HG03457 (cell line): Measurements from ENCODE around the gene PLOD1.
"Not testable (repeated sequence)": the region's sequence is repeated elsewhere in the genome, so short reads cannot be mapped to it uniquely, and the experiment has no call there.

Source experiments
- ATAC-seq: cut with Tn5 transposase; IDR thresholded peaks from one replicate; pipeline ENCODE4 v1.9.1; 2021; ENCODE audit warnings: moderate number of reproducible peaks; ENCODE audit not compliant: unreplicated experiment

Gene PLOD1

GRCh38 chr1:11934302-11935056, at the start of gene PLOD1:
Gene PLOD1, plus strand, starts transcription at chr1:11934717. Its CDS starts 63 bp downstream, at chr1:11934780.
- ATAC-seq, result peak; percentile 78

DNA sequence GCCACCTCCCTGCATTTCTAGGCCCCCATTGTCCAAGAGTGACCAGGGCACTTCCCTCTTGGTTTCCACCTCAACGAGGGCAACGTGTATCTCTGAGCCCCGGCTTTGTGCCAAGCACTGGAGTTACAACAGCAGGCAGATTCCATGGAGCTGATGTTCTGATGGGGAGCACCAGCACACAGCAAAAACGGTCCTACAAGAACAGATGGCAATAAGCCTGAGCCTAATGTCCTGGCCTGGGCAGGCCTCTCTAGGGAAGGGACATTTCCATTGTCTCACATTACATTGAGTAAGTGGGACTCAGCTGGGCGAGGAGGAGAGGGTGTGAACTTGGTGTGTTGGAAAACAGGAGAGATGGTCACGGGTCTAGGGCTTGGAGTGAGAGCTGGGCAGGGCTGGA, 48.6 kb upstream of the PLOD1 start:
- ATAC-seq, result no peak

- ATAC-seq, result no peak
Observed at GRCh38 chr1:11886986-11887665, 47.4 kb upstream of the PLOD1 start.

DNA sequence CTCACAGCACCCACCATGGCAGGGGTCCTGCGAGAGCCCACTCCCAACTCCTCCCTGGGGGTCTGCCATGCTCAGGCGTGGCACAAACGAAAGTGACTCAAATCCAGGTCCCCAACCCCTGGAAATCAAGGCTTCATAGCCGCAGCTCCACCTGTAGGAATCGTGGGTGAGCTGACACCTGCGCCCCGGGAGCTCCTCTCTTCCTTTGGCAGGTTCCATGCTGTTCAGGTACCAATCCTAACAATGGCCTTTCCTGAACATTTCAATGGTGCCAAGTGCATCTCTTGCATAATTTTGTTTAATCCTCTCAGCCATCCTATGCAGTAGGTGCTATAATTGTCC, 46.9 kb upstream of the PLOD1 start:
- no peak for ATAC-seq

DNA sequence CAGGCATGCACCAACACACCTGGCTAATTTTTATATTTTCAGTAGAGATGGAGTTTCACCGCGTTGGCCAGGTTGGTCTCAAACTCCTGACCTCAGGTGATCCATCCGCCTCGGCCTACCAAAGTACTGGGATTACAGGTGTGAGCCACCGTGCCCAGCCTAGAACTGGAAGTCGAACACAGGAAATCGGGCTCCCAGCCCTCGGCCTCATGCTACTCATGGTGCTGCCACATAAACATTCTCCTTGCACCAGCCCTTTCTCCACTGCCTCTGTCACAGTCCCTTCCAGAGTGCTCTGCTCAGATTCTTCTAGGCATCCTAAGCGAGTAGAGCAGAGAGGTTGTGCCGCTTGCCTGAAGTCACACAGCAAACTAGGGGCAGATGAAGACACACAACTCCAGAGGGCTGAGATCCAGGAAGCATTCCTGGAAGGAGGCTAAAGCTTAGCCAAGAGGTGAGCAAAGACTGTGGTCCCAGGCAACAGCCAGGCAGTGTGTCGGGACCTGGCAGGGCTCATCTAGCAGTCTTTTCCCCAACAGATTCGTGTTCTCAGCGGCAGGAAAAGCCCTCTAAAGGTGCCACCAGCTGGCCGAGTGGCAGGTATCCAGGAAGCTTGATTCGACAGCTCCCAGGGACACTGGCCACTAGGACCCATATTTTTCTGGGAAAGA, 46.2 kb upstream of the PLOD1 start:
- ATAC-seq, result no peak

GRCh38 chr1:11888877-11889208, 45.7 kb upstream of the PLOD1 start:
- ATAC-seq, result no peak

DNA sequence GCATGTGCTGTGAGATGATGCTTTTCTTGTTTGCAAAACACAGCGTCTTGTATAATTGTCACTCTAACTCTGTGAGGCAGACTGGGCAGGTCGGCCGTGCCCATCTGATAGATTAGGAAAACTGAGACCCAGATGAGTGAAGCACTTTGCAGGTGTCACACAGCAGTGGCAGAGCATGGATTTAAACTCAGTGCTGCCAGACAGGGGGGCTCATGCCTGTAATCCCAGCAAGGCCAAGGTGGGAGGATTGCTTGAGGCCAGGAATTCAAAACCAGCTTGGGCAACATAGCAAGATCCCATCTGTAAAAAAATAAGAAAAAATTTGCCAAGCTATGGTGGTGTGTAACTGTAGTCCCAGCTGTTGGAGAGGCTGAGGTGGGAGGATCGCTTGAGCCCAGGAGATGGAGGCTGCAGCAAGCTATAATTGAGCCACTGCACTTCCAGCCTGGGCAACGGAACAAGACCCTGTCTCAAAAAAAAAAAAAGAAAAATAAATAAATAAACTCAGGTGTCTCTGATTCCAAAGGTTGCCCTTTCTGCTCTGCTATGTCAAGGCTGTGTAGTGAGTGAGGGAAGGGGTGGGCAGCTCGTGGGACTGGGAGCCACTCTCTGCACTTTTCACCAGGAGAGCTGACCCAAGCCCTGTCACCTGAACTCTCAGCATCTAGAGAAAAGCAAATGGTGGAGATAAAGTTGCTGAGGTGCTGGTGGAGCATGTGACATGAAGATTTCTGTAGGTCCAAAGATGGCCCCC, 42.9 kb upstream of the PLOD1 start:
- ATAC-seq, result no peak

DNA sequence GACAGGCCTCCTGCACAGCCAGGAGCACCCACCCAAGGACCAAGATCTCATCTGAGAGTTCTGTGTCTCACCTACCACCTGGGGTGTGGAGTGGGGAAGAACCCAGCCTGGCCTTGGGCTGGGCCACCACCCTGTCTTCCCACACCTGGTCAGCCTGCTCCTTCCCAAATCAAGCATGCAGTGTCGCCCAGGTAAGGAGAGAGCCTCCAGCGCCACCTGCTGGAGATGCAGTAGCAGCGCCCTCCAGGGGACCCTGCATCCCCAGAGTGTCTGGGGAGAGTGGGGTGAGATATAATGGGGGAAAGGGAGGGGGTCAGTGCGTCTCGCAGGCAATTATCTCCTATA, 40.6 kb upstream of the PLOD1 start:
- ATAC-seq, result no peak

DNA sequence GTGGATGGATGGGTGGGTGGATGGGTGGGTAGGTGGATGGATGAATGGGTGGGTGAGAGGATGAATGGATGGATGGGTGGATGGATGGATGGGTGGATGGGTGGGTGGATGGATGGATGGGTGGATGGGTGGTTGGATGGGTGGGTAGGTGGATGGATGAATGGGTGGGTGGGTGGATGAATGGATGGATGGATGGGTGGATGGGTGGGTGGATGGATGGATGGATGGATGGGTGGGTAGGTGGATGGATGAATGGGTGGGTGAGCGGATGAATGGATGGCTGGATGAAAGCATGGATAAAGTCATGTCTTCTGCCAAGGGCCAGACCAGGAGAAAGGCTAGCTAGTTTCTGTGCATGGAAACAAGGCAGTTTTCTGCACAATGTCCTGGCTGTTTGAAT, 40.0 kb upstream of the PLOD1 start:
- ATAC-seq, result not testable (repeated sequence)

DNA sequence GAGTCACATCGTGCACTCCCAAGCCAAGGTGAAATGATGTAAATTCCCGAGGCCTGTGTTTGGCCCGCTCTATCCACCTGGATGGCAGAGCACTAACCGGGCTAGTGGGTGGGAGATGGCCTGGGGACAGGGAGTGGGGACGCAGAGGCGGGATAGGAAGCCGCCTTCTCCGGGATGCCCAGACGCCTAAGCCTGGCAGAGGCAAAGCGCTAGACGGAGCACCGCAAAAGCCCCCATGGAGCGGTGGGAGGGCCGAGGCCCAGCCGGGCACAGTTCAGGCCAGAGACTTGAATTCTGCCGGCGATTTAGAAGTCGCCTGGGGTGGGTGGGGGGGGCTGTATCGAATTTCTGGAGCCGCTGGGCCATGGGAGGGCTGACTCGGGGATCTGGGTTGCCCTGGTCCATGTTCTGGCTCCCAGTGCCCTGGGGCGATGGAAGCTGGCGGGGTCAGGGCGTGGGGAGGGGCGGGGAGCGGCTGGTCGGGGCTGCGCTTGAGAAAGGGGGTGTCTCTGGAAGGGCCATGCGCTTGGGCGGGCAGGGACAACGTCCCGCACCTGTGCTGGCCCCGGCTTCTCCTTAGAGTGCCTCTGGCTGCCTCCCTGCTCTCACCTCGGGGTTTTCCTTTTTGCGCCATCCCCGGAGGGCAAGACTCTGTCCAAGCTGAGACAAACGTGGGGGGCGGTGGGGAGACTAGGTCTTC, 36.3 kb upstream of the PLOD1 start:
- no peak for ATAC-seq

DNA sequence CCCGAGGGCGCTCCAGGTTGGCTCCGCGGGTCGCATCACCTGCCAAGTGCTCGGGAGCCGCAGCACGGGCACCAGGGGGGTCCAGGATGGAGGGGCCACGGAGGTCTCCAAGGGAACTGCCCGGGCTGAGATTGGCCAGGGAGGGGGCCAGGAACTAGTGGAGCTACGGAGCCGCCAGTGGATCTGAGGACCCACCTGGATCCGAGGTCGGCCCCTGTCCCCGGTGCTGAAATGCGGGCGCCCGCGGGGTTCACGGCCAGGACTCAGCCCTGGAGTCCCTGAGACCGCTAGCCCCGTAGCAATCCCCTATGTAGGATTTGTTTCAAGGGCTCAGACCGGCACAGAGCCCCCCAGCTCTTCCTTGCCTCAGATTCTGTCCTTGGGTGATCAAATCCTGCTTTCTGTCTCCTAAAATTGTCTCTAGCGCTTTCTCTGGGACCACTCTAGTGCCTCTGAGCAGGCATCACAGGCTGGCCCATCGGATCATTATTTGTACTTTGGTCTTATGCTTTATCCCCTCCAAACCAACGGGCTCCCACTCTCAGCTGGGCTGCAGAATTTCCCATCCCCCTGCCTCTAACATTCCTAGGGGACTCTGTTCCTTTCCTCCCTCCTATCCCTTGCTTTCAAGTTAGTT, 35.6 kb upstream of the PLOD1 start:
- no peak for ATAC-seq

DNA sequence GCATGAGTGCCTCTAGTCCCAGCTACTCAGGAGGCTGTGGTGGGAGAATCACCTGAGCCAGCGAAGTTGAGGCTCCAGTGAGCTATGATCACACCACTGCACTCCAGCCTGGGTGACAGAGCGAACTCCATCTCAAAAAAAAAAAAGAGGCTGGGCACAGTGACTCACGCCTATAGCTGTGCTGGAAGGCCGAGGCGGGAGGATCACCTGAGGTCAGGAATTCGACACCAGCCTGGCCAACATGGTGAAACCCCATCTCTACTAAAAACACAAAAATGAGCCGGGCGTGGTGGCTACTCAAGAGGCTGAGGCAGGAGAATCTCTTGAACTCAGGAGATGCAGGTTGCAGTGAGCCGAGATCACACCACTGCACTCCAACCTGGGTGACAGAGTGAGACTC, 33.1 kb upstream of the PLOD1 start:
- ATAC-seq, result not testable (repeated sequence)

- no peak for ATAC-seq
Observed at GRCh38 chr1:11903210-11903609, 31.3 kb upstream of the PLOD1 start.

- not testable (repeated sequence) for ATAC-seq
Observed at GRCh38 chr1:11904156-11904555, 30.4 kb upstream of the PLOD1 start.

DNA sequence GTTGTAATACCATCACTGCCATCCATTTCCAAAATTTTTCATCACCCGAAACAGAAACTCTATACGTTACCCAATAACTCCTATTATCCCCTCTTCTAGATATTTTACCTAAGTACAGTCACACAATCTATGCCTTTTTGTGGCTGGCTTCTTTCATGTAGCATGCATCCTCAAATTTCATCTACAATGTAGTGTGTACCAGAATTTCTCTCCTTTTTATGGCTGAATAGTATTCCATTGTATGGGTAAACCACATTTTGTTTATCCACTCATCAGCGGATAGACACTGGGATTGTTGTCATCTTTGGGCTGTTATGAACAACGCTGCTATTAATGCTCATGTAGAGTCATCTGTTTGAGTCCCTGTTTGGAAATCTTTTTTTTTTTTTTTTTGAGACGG, 29.5 kb upstream of the PLOD1 start:
- ATAC-seq, result no peak

DNA sequence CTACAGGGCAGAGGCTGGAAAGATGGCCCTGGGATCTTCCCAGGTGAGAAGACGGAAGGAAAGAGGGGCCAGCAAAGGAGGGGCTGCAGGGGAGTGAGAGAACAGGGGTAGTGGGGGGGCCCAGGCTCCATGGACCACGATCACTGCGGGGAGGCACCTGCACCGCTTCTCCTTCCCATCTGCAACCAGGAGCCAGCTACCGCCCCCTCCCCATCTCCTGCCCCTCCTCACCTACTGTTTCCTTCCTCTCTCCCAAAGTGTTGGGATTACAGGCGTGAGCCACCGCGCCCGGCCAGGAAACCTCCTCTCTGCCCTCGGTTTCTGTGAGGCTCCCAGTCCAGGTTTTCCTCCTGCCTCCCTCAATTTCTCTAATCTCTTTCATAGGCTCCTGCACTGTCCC, 27.6 kb upstream of the PLOD1 start:
- ATAC-seq, result no peak

DNA sequence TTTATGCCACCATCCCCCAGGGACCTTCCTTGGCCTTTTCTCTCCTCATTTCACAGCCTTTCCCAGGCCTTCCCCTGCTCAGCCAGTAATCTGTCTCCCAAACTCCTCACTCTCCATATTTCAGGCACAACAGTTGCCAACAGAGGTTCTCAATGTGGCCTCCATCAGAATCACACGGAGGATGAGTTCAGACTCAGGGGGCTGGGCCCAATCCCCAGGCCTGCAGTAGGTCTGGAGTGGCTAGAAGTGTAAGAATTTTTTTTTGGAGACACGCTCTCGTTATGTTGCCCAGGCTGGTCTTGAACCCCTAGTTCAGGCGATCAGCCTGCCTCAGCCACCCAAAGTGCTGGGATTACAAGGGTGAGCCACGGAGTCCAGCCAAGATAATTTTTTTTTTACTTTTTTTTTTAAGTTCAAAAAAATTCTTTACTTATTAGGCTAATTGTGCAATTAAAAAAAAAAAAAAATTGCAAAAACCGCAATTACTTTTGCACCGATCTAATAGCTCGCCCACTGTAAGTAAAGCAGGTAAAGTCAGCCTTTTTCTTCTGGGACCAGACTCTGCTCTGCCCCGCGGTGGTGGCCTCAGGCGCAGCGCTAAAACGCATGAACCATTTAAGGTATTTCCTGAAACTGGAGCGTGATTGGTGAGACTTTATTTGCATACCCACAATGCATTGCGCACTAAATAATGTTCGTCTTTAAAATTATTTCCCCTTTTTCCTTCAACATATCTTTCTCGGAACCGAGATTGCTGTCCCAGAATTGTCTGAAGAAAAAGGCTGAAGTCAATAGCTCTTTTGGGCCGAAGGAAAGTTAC, 27.0 kb upstream of the PLOD1 start:
- ATAC-seq, result peak; percentile 31

DNA sequence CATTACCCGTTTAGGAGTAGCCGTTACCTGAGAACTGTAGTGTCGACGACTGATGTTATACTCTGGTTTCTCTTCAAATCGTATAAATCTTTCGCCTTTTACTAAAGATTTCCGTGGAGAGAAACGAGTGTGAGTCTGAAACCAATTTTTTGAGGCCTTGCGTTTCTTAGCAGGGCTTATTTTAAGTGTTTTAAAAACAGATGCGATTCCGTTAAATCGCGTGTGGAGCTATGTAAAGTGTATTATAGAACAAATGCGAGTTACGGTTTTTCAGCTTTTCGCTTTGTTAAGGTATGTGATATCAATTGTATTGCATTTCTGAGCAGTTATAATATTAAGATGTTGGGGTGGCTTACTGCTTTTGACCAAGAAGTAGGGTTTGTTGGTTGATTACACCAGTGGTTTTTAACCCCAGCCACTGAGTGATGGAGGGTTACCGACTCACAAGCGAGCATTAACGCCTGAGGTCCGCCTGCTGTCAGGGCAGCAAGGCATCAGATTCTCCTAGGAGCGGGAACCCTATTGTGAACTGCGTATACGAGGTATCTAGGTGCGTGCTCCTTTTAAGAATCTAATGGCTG, 26.3 kb upstream of the PLOD1 start:
- peak; percentile 43 for ATAC-seq

DNA sequence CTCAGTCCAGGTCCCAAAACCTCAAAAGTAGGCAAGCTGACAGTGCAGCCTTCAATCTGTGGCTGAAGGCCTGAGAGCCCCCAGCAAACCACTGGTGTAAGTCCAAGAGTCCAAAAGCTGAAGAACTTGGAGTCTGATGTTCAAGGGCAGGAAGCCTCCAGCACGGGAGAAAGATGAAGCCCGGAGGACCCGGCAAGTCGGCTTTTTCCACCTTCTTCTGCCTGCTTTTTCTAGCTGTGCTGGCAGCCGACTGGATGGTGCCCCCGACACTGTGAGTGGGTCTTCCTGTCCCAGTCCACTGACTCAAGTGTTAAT, 23.6 kb upstream of the PLOD1 start:
- not testable (repeated sequence) for ATAC-seq

GRCh38 chr1:11912000-11912399, 22.5 kb upstream of the PLOD1 start:
- ATAC-seq, result no peak
